DND-41 (cell line): ENCODE results near the gene KRT1.

ENCODE experiments used
- CTCF ChIP-seq: IDR thresholded peaks from 2 replicates; pipeline ENCODE4 v1.5.1; 2012; ENCODE audit warnings: borderline replicate concordance, low read length, moderate library complexity, mild to moderate bottlenecking; ENCODE audit not compliant: poor library complexity, severe bottlenecking; ENCODE audit errors: extremely low read depth
- EZH2 ChIP-seq: IDR thresholded peaks from 3 replicates; pipeline ENCODE4 v1.6.1; 2012; ENCODE audit warnings: borderline replicate concordance, low read depth, mild to moderate bottlenecking, moderate library complexity, low read length, inconsistent platforms; ENCODE audit not compliant: severe bottlenecking

- TF ChIP-seq EZH2 (no peak), CTCF (no peak)
Measured at GRCh38 chr12:52645982-52646381, 34.2 kb downstream of the KRT1 start.
